HEK293T (cell line): ENCODE data around the gene S100A9.

Experiments used
- CTCF ChIA-PET: fragments of 350-600 bp; formaldehyde crosslinking; extraction: SDS; loops from one replicate; lab custom pipeline; 2021; ENCODE audit warnings: antibody characterized with exemption, inconsistent platforms; lab: Yijun Ruan, JAX
- POLR2A ChIA-PET: fragments of 350-600 bp; formaldehyde crosslinking; extraction: SDS; loops from one replicate; lab custom pipeline; 2020; ENCODE audit warnings: antibody characterized with exemption, inconsistent platforms; lab: Yijun Ruan, JAX
- DNase-seq: peaks from one replicate; pipeline ENCODE4 v3.0.0; 2012; ENCODE audit warnings: mixed read lengths; ENCODE audit errors: extremely low spot score
- ARNT ChIP-seq: fragments of 450-650 bp; IDR thresholded peaks from 2 replicates; pipeline ENCODE4 v1.6.1; 2017; ENCODE audit warnings: mild to moderate bottlenecking
- BHLHE40 ChIP-seq: fragments of 450-650 bp; IDR thresholded peaks from 2 replicates; pipeline ENCODE4 v1.6.1; 2016; ENCODE audit warnings: mild to moderate bottlenecking, moderate library complexity, borderline replicate concordance
- CTBP1 ChIP-seq: fragments of 450-650 bp; IDR thresholded peaks from 2 replicates; pipeline ENCODE4 v1.6.1; 2016; ENCODE audit warnings: borderline replicate concordance
- ELF4 ChIP-seq: fragments of 450-650 bp; IDR thresholded peaks from 2 replicates; pipeline ENCODE4 v1.6.1; 2017; ENCODE audit warnings: antibody characterized with exemption
- FOXA1 ChIP-seq: fragments of 450-650 bp; IDR thresholded peaks from 2 replicates; pipeline ENCODE4 v1.6.1; 2016; ENCODE audit warnings: mild to moderate bottlenecking
- FOXK2 ChIP-seq: fragments of 450-650 bp; IDR thresholded peaks from 2 replicates; pipeline ENCODE4 v1.6.1; 2016; ENCODE audit warnings: mild to moderate bottlenecking
- FOXM1 ChIP-seq: fragments of 450-650 bp; IDR thresholded peaks from 2 replicates; pipeline ENCODE4 v1.6.1; 2017; ENCODE audit warnings: mild to moderate bottlenecking, borderline replicate concordance
- HDGF ChIP-seq: fragments of 450-650 bp; IDR thresholded peaks from 2 replicates; pipeline ENCODE4 v1.6.1; 2017; ENCODE audit warnings: antibody characterized with exemption, borderline replicate concordance
- L3MBTL2 ChIP-seq: fragments of 450-650 bp; conservative IDR thresholded peaks from 2 replicates; pipeline ENCODE4 v1.6.1; 2016; ENCODE audit warnings: mild to moderate bottlenecking
- LEF1 ChIP-seq: fragments of 450-650 bp; IDR thresholded peaks from 2 replicates; pipeline ENCODE4 v1.6.1; 2017; ENCODE audit warnings: mild to moderate bottlenecking, borderline replicate concordance
- NFRKB ChIP-seq: fragments of 450-650 bp; IDR thresholded peaks from 2 replicates; pipeline ENCODE4 v1.6.1; 2016; ENCODE audit warnings: mild to moderate bottlenecking, moderate library complexity
- PKNOX1 ChIP-seq: fragments of 450-650 bp; IDR thresholded peaks from 2 replicates; pipeline ENCODE4 v1.6.1; 2016
- SP1 ChIP-seq: fragments of 450-650 bp; IDR thresholded peaks from 2 replicates; pipeline ENCODE4 v1.6.1; 2017
- SUZ12 ChIP-seq: fragments of 450-650 bp; IDR thresholded peaks from 2 replicates; pipeline ENCODE4 v1.6.1; 2016; ENCODE audit warnings: mild to moderate bottlenecking
- TARDBP ChIP-seq: fragments of 450-650 bp; IDR thresholded peaks from 2 replicates; pipeline ENCODE4 v1.6.1; 2016
- ZNF384 ChIP-seq: fragments of 450-650 bp; IDR thresholded peaks from 2 replicates; pipeline ENCODE4 v1.6.1; 2016

Gene S100A9

GRCh38 chr1:153389973-153390879 lies 32.6 kb downstream of the S100A9 start:
- POLR2A ChIA-PET = no interaction called here
- no peak for DNase-seq
- TF ChIP-seq LEF1 (no peak), FOXK2 (no peak), SP1 (no peak), ARNT (no peak), SUZ12 (no peak), BHLHE40 (no peak), ZNF384 (no peak), HDGF (no peak), FOXA1 (no peak), TARDBP (no peak), CTBP1 (no peak), NFRKB (no peak), L3MBTL2 (no peak), PKNOX1 (no peak), ELF4 (no peak), FOXM1 (no peak)
- CTCF ChIA-PET = no interaction called here

GRCh38 chr1:153390938-153391710 lies 33.5 kb downstream of the S100A9 start, which contains the start of gene S100A8:
TSS of gene S100A8 (minus strand) at chr1:153391073. CDS start at chr1:153390535, 538 bp downstream.
- ChIA-PET POLR2A (no interaction called here), CTCF (no interaction called here)
- TF ChIP-seq CTBP1 = no peak
- TF ChIP-seq NFRKB = no peak
- TF ChIP-seq FOXA1 = no peak
- TF ChIP-seq L3MBTL2 = no peak
- TF ChIP-seq FOXM1 = no peak
- TF ChIP-seq HDGF = no peak
- TF ChIP-seq PKNOX1 = no peak
- no peak for DNase-seq

- CTCF ChIA-PET = no interaction called here
- DNase-seq = no peak
- no peak for TF ChIP-seq FOXK2
- no peak for TF ChIP-seq HDGF
- TF ChIP-seq SUZ12 = no peak
- TF ChIP-seq LEF1 = no peak
- TF ChIP-seq BHLHE40 = no peak
- no peak for TF ChIP-seq NFRKB
- TF ChIP-seq CTBP1 = no peak
- no peak for TF ChIP-seq L3MBTL2
- TF ChIP-seq PKNOX1 = no peak
- TF ChIP-seq ZNF384 = no peak
- no peak for TF ChIP-seq TARDBP
- no peak for TF ChIP-seq ELF4
- TF ChIP-seq FOXM1 = no peak
- no peak for TF ChIP-seq ARNT
- TF ChIP-seq SP1 = no peak
- no peak for TF ChIP-seq FOXA1
- POLR2A ChIA-PET = no interaction called here
Measured at GRCh38 chr1:153392258-153392657, 34.6 kb downstream of the S100A9 start.

- CTCF ChIA-PET = no interaction called here
- POLR2A ChIA-PET = no interaction called here
- no peak for DNase-seq
- no peak for TF ChIP-seq FOXK2
- no peak for TF ChIP-seq ARNT
Measured at GRCh38 chr1:153392822-153393221, 35.2 kb downstream of the S100A9 start.

GRCh38 chr1:153393926-153394325 lies 36.3 kb downstream of the S100A9 start:
- POLR2A ChIA-PET = no interaction called here

More at GRCh38 chr1:153393926-153394325, 36.3 kb downstream of the S100A9 start:
- TF ChIP-seq SP1 = no peak
- no peak for TF ChIP-seq FOXM1
- no peak for TF ChIP-seq L3MBTL2
- no peak for TF ChIP-seq SUZ12
- no peak for TF ChIP-seq FOXK2
- TF ChIP-seq PKNOX1 = no peak
- no peak for DNase-seq
- CTCF ChIA-PET = no interaction called here
